Brain microvascular endothelial cell (primary cell): Measurements from ENCODE around the gene NRARP.

Source experiments
- DNase-seq: peaks from one replicate; pipeline ENCODE4 v3.0.0-alpha.2; 2020
- H3K27ac ChIP-seq: fragments of 250-450 bp; sonication (Bioruptor Pico); 2 replicates; pipeline ENCODE4 v1.5.1; 2020; ENCODE audit warnings: mild to moderate bottlenecking, moderate library complexity
- H3K27me3 ChIP-seq: fragments of 250-450 bp; sonication (Bioruptor Pico); replicated peaks from 2 replicates; pipeline ENCODE4 v1.5.1; 2020; ENCODE audit warnings: mild to moderate bottlenecking
- H3K36me3 ChIP-seq: fragments of 250-450 bp; sonication (Bioruptor Pico); replicated peaks from 2 replicates; pipeline ENCODE4 v1.5.1; 2020; ENCODE audit warnings: mild to moderate bottlenecking
- H3K4me3 ChIP-seq: 2 replicates; pipeline ENCODE4 v1.5.1; 2011; ENCODE audit warnings: low read depth, mild to moderate bottlenecking, control low read depth, low read length, moderate library complexity
- in situ Hi-C: cut with HindIII; loops from 2 replicates; pipeline ENCODE4 v1.10.0; 2017; ENCODE audit warnings: low sequenced_read_pairs, low pct_ligation_motif_present
- TF ChIP-seq, protein P1 (sequence below): IDR thresholded peaks from 2 replicates; pipeline ENCODE4 v1.5.1; 2011; ENCODE audit warnings: low read depth, mild to moderate bottlenecking, moderate library complexity, low read length, control low read depth, inconsistent platforms; ENCODE audit errors: missing control alignments

NRARP gene

GRCh38 chr9:137250329-137251193, 51.5 kb downstream of the NRARP start:
- no peak overlapping the region for H3K27ac ChIP-seq
- DNase-seq = no peak
- in situ Hi-C loops = no loop called here
- no peaks in the 10 kb centered on the region for H3K36me3 ChIP-seq
- TF ChIP-seq, protein P1, sequence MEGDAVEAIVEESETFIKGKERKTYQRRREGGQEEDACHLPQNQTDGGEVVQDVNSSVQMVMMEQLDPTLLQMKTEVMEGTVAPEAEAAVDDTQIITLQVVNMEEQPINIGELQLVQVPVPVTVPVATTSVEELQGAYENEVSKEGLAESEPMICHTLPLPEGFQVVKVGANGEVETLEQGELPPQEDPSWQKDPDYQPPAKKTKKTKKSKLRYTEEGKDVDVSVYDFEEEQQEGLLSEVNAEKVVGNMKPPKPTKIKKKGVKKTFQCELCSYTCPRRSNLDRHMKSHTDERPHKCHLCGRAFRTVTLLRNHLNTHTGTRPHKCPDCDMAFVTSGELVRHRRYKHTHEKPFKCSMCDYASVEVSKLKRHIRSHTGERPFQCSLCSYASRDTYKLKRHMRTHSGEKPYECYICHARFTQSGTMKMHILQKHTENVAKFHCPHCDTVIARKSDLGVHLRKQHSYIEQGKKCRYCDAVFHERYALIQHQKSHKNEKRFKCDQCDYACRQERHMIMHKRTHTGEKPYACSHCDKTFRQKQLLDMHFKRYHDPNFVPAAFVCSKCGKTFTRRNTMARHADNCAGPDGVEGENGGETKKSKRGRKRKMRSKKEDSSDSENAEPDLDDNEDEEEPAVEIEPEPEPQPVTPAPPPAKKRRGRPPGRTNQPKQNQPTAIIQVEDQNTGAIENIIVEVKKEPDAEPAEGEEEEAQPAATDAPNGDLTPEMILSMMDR = no peak
- H3K27me3 ChIP-seq = no peaks in the 10 kb centered on the region
- no peak overlapping the region for H3K4me3 ChIP-seq
